DLD1 (cell line): ENCODE data around the gene ANKRD9.

ENCODE experiments used
- in situ Hi-C: cut with HindIII; loops from 2 replicates; pipeline ENCODE4 v1.10.0; 2017; ENCODE audit warnings: low sequenced_read_pairs

The ANKRD9 gene

DNA sequence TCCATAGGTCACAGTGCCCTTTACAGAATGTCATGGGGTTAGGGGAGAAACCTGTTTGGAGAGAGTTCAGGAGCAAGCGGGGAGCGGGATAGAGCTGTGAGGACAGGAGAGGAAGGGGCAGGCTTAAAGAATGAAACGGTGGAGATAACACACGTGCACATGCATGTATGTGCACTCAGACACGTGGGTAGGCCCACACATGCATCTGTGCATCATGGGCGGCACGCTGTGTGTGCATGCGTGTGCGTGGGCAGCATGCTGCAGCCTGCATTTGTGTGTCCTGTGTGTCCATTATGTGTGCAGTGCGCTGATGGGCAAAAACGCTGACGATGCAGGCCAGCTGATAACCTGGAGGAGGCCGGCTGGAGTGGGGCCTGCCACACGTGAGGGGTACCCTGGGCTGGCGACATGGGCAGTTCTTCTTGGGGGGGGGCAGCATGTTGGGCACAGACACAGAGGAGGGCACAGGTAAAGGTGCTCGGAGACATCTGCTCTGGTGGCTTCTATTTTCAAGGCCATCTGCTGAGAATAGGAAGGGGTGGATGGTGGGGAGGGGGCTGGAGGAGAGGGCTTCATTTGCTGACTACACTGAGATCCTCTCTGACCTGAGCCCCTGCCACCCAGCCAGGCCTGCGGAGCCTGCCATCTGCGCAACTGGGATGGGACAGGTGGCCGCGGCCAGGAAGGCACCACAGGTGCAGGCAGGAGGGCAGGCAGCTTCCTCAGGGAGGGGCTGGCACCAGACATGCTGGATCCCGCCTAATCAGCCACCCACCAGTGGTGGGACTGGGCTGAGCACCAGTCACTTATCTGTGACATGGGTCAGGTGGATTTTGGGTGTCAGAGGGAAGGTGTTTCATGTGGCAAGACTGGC is 4.6 kb upstream of the ANKRD9 start:
- in situ Hi-C loops, result no loop called here

DNA sequence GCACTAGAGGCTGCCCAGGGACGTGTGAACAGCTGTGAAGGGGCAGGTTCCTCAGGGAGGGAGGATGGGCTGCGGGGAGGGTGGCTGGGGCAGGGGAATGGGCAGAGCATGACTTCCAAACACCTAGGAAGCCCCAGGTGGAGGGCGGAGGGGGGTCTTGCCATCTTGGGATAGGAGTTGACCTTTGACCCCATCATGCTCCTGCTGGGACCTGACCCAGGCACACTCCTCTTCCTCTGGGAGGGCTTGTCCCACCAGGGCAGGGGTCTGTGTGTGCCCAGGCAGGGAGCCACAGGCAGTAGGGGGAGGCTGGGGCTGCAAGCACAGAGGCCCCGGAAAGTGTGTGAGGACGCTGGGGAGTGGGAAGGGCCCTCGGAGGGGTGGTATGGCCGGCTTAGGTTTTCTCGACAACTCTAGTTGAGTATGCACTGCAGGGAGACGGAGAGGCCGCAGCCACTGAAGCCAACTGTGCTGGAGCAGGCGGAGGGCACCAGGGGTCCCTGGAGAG is 3.3 kb upstream of the ANKRD9 start:
- in situ Hi-C loops, result no loop called here

DNA sequence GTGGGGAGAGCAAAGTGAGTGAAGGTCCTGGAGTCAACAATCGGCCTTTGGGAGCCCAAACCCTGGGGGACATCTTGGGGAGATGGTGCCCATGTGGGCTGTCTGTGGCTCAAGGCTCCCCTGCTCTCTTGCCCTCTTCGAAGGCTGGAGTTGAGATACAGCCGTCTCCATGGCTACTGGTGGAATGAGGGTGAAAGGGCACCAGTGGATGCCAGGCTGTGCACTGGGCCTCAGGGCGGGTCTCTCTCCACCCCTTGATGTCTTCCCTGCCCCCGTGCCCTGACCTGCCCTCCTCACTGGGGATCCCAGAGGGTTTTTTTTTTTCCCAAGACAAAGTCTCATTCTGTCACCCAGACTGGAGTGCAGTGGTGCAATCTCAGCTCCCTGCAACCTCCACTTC is 2.0 kb upstream of the ANKRD9 start:
- in situ Hi-C loops, result no loop called here

DNA sequence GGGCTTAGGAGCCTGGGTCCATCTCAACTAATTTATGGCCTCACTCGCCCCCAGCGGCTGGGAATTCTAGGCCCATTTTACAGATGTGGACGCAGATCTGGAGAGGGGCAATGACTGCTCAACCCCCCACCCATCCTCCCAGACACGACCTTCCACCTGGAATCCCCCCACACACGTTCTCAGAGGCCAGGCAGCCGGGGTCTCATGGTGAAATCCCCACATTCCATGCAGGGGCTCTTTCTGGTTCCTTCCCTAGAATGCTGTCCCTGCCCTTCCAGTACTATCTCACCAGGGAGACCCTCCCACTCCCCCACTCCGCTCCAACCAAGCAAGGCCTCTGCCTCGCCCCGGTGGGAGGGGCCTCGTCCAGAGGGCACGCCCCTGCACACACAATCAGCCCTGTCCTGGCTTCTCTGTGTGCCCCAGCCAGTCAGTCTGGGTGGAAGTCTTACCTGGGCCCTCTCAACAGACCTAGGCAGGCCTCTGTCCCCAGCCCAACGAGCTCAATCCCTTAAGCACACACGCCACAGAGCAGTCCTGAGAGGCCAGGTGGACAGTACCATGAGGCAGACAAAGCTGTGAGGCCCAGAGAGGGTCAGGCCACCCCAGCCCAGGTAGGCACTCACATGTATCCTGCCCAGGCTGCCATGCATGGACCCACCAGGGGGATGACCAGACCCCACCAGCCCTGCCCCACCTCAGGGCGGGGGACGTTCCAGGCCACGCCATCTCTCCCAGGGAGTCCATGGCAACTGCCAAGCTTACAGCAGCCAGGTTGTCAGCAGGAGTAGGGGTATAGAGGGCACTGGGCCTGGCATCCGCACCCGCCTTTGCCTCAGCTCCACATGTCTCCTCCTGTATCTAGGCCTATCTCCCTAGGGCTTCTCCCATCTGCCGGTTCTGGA is 1.3 kb upstream of the ANKRD9 start:
- in situ Hi-C loops, result no loop called here

DNA sequence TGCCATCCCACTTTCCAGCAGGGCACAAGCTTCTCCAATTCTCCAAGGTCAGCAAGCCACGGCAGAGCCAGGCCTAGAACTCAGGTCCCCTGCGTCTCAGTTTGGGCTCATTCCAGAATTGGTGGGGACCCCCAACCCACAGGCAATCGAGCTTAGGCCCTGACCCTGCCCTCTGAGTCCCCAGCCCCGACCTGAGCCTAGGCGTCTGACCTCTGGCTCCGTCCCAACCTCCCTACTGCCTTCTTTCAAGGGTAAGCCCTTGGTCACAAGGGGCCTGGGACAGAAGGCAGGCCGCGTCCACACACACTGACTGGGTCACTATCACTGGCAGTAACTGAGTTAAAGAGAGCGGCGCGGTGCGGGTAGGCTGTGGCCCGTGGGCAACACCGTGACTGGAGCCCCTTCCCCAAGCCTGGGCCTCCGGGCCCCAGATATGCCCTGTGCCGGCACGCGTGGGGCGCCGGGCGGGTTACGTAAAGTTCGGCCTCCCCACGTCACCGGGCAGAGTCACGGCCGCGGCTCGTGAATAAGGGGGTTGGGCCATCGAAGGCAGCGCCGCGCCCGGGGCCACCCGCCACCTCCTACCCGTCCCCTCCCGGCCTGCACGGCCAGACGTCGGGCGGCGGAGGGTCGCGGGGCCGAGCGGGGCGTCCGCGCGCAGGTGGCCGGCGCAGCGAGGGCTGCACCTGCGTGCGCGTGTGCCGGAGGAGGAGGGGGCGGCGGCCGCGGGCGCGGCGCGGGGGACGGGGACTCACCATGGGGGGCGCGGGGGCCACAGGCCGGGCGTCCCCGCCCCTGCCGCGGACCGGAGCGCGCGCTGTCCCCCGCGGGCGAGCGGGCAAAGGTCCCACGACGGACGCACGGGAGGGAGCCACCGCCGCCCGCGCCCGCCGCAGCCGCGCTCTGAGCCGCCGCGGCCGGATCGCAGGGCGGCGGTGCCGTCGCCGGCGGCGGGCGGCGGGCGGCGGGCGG is 516 bp downstream of the ANKRD9 start:
- in situ Hi-C loops, result no loop called here

DNA sequence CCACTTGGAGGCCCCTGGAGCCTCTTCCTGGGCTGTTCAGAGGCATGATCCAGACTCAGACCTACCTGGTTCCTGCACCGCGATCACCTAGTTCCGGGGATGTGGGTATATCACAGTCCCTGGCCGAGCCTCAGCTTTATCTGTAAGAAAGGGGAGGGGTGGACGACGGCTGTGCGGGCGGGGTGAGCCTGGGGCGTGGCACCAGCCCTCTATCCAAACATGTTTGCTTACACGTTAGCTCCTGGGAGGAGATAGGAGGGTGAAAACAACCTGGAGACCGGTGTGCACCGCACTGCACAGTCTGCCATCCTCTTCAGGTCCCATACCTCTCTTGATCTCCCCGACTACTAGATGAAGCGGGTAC is 1.2 kb downstream of the ANKRD9 start:
- in situ Hi-C loops, result no loop called here

DNA sequence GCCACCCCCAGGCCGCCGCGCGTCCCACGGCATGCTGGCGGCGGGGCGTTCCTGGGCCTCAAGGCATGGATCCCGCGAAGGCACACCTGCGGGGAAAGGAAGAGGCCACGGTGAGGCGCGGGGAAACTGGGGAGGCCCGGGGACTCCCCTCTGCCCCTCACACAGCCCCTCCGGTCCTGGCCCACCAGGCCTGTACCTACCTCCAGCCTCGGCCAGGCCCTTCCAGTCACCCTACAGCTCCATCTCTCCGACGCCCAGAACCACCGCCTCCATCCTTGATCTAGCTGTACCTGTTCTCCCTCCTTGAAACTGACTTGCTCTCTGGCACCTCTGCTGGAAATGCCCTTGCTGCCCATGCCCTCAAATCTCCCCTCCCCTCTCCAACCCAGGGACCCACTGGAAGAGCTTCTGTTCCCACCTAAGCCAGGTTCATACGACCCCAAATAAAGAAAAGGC is 1.7 kb downstream of the ANKRD9 start:
- in situ Hi-C loops, result no loop called here

DNA sequence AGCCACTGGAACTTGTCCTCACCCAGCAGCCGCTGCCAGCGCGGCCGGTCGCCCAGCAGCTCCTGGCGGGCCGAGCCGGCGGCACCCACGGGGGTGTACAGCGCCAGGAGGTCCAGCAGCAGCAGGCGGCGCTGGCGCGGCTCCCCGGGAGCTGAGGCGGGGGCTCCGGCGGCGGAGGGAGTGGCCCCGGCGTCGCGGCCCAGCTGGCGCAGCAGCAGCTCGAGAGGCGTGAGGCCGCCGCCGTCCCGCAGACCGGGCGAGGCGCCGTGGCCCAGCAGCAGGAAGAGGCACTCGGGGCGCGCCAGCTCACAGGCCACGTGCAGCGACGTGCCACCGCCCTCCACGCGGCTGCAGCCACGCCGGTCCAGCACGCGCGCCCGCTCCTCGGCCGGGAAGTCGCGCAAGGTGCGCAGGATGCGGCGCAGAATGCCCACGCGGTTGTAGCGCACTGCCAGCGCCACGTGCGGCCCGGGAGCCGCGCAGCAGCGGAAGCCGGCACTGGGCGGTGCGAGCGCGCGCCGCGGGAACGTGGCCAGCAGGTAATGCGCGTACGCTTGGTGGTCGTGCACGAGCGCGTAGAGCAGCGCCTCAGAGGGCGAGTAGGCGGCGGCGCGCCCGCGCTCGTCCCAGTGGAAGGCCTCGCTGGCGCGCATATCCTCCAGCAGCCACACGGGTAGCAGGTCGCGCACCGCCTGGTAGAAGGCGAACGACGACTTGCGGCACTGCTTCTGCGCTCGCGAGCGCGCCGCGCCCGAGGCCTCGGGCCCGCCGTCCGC is 2.3 kb downstream of the ANKRD9 start:
- in situ Hi-C loops, result no loop called here

DNA sequence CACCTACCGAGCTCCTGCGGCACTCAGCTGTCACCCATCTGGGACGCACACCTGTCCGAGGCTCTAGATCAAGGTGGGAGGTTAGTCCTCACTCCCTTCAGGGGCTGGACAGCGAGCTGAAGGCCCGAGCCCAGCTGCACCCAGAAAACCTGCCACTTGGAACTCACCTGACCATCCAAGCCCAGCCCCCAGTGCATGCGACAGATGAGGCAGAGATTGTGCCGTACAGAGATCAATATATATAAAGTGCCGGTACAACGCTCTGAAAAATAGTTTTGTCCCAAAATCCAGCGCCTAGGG is 3.0 kb downstream of the ANKRD9 start:
- in situ Hi-C loops, result no loop called here

DNA sequence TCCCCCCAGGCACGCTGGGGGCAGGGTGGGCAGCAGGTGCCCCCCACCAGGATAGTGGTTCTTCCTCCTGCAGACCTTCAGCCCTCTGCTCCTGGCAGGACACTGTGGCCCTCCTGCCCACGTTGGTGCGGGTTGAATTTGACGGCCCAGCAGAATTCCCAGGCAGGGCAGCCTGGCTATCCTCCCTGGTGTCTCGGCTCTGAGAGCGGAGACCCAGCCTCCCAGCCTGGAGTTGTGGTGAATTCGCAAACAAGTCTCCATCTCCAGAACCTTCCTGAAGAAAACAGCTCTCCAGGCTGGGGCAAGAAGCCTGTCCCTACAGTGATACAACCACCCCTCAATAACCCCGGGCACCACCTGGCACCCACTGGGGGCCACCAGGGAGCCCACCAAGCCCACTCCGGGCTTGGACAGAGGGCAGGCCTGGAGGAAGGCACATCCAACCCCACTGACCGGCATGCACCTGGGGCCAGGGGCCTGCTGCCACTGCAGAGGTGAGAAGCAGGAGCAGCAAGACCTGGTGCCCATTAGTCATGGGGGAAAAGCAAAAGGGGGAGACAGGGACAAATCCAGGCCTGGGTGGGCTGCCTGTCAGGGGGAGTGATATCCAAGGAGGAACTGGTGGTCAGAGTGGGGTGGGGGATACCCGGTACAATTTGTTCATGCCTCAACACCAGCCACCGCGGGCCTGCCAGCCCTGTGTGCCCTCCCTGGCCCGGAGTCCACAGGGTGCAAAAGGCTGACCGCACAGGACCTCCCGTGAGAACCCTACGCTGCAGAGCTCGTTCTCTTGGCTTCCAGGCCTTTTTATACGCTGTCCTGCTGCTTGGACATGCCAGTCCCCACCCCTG is 3.6 kb downstream of the ANKRD9 start:
- in situ Hi-C loops, result no loop called here

DNA sequence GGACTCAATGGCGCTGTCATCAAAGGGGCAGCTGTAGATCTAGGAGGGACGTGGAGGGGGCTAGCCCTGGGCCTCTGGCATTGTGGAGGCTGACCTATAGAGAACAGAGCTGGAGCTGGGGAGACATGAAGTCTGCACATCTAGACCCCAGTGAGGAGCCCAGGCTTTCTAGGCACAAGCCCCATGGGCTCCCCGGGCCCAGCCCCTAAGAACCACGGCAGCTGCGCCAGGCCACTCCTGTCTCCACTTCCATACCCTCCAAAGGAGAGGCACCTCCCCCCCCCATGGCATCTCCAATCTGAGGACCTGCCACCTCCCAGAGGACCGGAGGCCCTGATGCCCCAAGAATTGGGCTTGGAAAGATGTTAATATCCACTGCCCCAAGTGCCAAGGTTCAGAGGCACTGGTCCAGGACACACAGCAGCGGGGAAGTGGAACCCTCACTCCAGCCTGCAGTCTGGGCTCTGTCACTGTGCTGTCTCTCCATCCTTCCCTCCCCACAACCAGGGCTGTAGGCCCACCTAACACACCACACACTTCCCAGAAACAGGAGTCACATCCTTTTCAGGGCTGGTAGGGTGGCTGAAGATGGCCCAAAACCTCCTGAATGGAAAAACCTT is 4.5 kb downstream of the ANKRD9 start:
- in situ Hi-C loops, result no loop called here

DNA sequence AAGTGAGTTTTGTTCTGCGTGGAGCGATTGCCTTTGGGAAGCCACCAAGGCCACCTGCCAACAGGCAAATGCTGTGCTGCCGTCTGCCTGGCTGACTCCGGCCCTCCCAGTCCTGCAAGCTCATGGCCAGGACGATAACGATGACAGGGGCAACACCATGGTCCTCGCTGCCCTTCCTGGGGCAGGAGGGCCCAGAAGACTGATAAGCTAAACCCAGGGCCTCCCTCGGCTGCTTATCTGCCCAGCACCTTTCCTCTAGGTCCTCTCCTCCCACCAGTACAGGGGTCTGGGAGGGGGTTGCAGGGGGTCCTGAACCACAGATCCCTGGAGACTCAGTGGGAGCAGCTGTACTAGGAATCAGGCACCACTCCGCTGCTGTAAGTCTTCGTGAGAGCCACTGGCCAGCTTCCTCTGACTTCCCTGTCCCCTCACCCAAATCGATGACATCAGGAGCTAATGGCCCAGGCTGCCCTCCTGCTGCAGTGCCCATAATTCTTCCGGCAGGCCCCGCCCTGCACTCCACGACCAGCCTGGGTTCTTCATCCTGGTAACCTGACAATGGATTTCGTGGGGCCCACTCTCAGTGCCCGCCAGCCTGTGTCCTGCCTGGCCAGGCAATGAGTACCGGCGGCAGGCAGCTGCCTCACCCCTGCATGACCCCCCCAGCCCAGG is 5.1 kb downstream of the ANKRD9 start:
- in situ Hi-C loops, result no loop called here

DNA sequence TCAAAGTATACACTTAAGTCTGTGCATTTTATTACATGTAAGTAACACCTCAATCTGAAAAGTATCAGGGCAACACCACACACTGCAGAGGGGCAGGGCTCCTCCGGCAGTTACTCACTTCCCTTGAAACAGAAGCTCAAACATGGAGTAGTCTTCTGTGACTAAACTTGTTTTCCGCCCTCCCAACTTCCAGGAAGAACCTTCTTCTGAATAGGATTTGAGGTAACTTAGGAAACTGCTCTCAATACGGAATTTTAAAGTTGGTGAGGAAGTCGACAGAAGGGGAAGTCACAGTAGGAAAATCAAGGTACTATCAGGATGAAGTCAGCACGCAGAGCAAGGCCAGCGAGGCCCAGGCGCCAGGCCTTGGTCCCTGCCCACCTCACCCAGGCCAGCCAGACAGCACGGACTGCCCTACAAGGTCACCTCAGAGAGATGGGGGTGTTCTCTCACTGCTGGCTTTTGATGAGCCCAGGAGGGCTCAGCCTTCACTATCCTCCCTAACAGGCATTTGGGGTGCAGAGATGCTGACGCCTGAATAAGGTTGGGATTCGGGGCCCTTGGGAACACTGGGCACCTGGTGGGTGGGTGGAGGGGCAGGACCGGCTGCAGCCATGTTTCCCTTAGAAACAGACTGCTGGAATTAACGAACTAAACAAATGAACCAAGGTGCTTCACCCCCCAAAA is 5.8 kb downstream of the ANKRD9 start:
- in situ Hi-C loops, result no loop called here

DNA sequence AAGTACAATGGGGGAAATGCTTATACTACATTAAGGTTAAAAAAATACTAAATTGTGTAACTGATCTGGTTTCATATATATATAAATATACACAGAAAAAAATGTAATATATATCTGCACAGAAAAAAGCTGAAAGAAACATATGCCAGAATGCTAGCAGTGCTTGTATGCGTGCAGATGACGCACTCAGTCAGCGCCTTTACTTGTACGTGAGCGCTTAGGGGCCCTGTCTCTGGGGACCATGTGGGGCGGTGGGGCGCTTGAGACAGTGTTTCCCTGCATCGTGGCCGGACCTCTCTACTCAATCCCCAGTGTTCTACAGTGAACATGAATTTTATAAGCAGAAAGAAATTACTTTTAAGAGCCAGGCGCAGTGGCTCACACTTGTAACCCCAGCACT is 7.0 kb downstream of the ANKRD9 start:
- in situ Hi-C loops, result no loop called here

DNA sequence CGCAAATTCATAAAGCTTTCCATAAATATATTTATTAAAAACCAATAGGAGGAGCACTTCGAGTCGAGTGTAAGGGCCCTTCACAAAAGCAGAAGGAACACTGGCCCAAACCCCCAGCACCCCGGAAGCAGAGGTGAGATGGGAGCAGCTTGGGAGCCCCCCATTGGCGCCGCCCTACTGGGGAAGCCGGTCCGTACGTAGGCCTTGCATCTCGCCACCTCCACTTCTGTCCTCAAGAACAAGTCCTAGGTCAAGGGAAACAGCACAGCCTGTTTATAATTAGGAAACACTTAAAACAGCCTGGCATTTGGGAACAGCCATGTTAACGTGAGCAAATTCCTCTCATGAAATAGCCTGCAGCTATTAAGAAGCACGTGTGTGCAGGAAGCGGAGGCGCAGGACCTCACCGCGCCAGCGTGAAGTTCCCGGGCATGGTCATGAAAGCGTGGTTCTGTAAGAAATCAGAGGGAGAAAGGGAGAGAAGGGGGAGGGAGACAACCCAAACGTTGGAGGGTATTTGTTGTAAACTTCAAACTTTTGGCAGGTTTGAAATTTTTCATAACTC is 7.7 kb downstream of the ANKRD9 start:
- in situ Hi-C loops, result no loop called here

DNA sequence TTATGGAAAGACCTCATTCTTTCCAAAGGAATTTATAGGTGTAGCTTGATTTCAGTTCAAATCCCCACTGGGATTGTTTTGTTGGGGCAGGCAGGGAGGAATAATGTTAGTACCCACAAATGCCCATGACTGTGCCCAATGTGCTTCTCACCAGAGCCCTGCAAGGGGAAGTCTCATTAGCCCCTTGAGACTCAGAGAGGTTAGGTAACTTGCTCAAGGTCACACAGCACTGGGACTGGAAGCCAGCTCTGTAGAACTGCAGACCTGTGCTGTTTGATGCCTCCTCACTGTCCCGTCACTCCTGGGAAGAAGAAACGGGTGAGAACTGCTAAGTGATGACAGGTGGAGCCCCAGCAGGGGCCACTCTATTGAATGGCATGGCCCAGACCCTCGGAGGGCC is 8.9 kb downstream of the ANKRD9 start:
- in situ Hi-C loops, result no loop called here

DNA sequence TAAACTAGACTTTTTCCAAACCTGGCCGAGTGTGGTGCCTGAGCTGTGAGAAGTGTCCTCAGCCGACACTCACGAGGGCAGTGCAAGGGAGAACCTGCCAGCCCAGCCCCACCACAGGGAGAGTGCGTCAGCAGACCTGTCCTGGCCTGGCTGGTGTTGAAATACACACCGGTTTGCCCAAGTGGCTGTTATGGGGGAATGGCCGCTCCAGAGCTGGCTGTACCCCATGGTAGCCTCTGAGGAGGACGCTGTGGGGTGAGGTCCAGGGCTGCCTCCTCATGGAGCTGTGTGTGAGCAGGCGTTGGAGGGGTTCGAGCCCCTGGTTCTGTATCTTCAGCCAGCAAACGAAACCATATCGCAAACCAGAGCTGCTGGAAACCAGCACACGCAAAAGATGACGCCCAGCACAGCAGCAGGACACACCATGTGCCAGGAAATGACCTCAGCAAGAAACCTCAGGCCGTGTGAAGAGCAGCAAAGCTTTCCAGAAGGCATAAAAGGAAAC is 9.4 kb downstream of the ANKRD9 start:
- in situ Hi-C loops, result no loop called here
